HG02852 (cell line): ENCODE results near the gene GSKIP.
"Not testable (repeated sequence)": the region's sequence is repeated elsewhere in the genome, so short reads cannot be mapped to it uniquely, and the experiment has no call there.

Experiments
- ATAC-seq: cut with Tn5 transposase; IDR thresholded peaks from one replicate; pipeline ENCODE4 v1.9.1; 2021; ENCODE audit warnings: mild to moderate bottlenecking, moderate library complexity; ENCODE audit not compliant: unreplicated experiment

The GSKIP gene, protein sequence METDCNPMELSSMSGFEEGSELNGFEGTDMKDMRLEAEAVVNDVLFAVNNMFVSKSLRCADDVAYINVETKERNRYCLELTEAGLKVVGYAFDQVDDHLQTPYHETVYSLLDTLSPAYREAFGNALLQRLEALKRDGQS

DNA sequence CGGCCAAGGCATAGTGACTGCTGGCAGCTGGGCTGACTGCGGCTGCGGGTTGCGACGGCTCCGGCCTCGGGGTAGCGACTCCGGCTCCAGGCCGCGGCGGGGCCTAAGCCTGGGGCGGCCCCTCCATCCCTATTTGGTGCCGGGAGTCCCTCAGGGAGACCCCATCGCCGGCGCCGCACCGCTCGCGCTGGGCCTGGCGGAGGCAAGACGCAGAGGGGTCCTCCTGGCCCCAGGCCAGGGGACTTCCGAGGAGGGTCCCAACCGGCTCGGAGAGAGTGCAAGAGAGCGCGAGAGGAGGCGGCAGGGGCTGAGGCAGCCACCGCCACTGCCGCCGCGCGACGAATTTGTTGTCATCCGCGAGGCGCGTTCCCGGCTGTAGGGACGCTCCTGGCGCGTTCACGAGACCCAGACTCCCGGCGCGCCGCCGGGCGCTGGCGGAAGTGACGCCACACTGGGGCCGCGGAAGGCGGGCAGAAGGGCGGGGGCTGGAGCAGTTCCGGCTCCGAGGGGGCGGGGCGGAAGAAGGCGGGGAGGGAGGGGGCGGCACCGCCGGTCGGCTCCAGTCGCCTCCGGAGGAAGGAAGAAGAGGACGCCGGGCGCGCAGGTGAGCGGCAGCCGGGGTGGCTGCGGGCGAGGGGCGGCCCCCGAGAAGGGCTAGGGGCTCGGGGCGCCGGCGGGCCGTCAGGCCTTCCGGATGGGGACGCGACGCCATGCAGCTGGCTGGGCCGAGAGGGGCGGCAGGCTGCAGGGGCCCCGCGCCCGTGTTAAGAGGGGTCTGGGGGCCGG, at the start of gene GSKIP, which contains the start of gene ATG2B:
GSKIP (plus strand) TSS at position 562 of the 786 bp plus-strand sequence. CDS start 18,722 bp downstream, outside the sequence.
ATG2B (minus strand) TSS at position 377 of the 786 bp plus-strand sequence; CDS start at position 12, 365 bp downstream.
- peak; percentile 66 for ATAC-seq

DNA sequence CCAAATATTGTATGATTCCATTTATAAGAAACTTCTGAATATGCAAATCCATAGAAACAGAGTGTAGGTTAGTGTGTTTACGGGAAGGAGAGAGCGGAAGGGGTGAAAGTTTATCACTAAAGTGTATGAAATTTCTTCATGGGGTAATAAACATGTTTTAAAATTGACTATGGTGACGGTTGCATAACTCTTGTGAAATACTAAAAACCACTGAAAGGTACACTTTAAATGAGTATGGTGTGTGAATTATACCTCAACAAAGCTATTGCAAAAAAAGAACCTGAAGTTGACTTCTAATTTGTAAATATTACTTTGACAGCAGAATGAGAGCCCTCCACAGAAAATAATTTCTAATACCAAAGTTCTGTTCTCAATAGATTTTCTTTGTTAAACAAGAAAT, 47.2 kb upstream of the GSKIP start:
- no peak for ATAC-seq

DNA sequence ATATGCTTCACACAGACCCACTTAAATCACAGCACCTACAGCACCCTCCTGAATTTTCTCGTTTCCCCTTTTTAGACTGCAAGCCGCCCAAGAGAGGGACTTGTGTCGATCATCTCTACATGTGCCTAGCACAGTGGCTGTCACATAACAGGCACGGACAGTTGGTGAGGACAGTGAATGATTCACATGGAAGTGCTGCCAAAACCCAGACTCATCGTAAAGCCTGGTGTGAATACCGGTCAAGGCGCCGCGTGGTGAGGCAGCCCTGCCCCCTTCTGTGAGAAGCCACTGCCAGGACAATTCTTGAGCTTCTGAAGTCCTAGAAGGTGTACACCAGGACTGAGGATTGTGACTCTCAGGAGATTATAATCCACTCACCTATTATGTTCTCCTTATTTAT, 44.5 kb upstream of the GSKIP start:
- no peak for ATAC-seq

DNA sequence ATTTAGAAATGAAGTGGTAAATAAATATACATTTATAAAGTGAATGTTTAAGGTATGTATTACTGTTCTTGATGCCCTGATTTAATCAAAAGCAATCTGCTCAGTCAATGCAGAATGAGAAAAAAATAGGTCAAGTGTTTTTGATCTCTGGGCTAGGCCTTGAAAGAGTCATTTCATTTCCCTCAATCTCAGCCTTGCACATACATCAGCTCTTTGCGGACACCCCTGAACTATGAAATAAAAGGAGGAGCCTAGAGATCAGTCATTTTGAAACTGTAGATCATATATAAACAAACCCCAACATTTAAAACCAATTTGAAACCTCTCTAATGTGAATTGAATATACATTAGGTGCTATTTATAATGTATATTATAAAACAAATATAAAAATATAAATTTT, 42.7 kb upstream of the GSKIP start:
- no peak for ATAC-seq

DNA sequence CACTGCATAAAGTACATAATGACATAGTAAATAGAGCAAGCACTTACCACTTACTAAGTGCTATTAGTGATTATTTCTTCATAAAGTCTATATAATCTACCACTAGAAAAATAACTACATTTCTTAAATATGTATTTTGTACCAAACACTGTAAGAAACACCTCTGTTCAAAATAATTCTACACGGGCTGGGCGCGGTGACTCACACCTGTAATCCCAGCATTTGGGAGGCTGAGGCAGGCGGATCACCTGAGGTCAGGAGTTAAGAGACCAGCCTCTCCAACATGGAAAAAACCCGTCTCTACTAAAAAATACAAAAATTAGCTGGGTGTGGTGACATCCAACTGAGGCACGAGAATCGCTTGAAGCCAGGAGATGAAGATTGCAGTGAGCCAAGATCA, 39.1 kb upstream of the GSKIP start:
- ATAC-seq = no peak

DNA sequence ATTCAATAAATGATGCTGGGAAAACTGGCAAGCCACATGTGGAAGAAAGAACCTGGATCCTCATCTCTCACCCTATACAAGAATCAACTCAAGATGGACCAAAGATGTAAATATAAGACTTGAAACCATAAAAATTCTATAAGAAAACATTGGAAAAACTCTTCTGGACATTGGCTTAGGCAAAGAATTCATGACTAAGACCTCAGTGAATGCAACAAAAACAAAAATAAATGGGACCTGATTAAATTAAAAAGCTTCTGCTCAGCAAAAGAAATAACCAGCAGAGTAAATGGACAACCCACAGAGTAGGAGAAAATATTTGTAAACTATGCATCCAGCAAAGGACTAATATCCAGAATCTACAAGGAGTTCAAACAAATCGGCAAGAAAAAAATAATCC, 24.8 kb upstream of the GSKIP start:
- no peak for ATAC-seq

DNA sequence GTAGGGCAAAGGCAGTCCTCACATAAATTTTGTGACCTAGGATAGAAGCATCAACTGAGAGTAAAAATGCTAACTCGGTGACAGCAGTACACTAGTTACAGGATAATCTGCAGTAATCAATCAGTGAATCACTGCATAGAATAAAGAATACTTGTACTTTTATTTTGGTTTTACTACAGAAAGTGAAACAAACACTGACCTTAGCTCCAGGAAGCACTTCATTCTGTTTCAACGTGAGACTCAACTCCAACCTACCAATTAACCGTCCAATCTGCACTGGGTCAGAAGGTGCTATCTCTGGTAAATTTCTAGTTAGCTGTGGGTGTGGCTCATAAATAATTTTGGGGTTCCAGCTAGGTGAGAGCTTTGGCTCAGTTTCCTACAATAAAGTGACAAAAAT, 22.0 kb upstream of the GSKIP start:
- no peak for ATAC-seq

DNA sequence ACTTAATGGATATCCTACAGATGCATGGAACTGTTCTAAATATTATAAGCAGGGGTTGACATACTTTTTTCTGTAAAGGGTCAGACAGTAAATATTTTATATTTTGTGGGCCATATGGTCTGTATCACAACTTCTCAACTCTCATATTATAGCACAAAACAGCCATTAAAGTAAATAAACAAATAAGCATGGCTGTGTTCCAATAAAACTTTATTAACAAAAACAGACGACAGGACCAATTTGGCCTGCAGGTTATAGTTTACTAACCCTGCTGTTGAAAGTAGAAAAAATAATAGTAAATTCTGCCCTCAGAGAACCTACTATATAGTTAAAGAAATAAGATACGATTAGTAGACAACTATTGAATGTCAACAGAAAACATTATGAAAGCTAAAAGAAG, 17.7 kb upstream of the GSKIP start:
- no peak for ATAC-seq

DNA sequence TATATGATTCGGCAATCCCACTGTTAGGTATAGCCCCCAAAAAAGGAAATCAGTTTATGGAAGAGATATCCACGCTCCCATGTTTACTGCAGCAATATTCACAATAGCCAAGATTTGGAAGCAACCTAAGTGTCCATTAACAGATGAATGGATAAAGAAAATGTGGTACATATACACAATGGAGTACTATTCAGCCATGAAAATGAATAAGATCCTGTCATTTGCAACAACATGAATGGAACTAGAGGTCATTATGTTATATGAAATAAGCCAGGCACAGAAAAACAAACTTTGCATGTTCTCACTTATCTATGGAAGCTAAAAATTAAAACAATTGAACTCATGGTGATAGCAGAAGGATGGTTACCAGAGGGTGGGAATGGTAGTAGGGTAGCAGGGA, 15.4 kb upstream of the GSKIP start:
- not testable (repeated sequence) for ATAC-seq

DNA sequence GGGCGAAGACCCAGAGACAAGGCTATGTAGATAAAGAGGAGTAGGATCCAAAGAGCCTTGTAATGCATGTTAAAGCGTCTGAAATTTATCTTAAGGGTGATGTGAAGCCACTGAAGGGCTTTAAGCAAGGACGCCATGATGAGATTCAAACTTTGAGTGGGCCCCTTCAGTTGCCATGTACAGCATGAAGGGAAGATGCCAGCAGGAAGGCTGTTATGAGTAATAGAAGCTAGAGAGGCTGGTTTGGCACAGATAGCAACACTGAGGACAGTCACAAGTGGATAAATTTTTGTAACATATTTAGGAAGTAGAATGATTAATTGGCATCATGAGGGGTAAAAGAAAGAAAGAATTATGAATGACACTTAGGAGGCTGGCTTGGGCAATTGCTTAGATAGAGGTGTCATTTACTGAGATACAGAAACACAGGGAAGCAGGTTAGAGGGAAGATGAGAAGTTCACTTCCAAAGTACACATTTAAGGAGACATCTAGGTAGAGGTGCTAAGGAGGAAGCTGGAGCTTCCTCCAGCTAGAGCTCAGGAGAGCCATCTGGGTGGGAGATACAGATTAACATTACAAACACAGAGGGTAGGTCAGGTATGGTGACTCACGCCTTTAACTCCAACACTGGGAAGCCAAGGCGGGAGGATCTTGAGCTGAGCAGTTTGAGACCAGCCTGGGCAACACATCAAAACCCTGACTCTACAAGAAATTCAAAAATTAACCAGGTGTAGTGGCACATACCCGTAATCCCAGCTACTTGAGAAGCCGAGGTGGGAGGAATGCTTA, 13.8 kb upstream of the GSKIP start:
- ATAC-seq = no peak

DNA sequence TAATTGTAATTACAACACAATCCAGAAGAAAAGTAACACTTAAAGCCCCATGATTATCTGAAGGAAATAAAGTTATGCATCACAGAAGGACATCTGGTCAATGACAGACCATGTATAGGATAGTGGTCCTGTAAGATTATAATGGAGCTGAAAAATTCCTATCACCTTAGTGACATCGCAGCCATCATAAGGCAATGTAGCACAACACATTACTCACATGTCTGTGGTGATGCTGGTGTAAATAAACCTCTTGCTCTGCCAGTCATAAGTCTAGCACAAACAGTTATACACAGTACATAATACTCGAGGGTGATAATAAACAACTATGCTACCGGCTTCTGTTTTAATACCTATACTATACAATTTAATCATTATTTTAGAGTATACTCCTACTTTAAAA, 11.3 kb upstream of the GSKIP start:
- ATAC-seq = no peak

DNA sequence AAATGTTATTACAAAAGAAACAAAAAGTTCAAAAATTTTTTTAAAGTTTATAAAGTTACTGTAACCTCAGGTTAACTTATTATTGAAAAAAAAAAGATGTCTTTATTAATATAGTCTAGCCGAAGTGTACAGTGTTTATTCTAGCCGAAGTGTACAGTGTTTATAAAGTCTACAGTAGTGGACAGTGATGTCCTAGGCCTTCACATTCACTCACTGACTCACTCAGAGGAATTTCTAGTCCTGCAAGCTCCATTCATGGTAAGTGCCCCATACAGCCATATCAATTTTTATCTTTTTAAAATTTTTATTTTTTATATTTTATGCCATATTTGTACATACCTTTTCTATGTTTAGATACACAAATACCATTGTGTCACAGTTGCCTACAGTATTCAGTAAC, 10.6 kb upstream of the GSKIP start:
- ATAC-seq = no peak

DNA sequence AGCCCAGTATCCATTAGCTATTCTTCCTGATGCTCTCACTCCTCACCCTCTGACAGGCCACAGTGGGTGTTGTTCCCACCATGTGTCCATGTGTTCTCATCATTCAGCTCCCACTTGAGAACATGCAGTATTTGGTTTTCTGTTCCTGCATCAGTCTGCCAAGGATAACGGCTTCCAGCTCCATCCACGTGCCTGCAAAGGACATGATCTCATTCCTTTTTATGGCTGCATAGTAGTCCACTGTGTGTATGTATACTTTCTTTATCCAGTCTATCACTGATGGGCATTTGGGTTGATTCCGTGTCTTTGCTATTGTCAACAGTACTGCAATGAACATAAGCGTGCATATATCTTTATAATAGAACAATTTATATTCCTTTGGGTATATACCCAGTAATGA, 9.1 kb upstream of the GSKIP start:
- no peak for ATAC-seq

DNA sequence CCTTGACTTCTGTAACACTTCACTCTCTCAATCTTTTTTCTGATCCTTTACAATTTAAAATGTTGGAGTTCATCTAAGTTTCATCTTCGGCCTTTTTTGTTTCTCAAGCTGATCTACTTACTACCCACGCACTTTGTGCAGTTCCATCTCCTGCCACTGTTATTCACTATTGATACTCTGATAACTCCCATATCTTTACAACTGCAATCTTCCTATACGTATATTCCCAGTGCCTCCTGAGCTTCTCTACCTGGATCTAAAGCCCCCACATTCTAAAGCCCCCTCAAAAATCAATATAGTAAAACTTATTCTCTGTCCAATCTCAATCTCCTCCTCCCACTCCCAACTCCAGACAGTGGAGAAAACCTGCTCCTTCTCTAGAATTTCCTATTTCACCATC, 6.1 kb upstream of the GSKIP start:
- no peak for ATAC-seq

DNA sequence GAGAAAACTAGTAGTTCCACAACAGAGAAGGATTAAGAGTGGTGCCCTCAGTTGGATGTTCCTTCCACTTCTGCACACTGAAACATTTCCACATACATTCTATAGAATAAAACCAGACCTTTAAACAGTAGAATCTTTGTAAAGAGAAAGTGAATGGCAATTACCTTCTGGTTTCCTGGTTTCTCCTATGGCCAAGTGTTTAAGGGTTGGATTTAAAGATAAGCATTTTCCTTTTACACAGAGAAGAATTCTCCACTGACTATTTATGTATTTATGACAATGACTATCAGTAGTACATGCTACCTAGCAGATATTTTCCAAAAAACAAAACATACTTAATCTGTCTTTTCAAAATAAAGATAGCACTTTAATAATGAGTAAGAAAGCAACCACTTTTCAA, 3.4 kb upstream of the GSKIP start:
- ATAC-seq = no peak

DNA sequence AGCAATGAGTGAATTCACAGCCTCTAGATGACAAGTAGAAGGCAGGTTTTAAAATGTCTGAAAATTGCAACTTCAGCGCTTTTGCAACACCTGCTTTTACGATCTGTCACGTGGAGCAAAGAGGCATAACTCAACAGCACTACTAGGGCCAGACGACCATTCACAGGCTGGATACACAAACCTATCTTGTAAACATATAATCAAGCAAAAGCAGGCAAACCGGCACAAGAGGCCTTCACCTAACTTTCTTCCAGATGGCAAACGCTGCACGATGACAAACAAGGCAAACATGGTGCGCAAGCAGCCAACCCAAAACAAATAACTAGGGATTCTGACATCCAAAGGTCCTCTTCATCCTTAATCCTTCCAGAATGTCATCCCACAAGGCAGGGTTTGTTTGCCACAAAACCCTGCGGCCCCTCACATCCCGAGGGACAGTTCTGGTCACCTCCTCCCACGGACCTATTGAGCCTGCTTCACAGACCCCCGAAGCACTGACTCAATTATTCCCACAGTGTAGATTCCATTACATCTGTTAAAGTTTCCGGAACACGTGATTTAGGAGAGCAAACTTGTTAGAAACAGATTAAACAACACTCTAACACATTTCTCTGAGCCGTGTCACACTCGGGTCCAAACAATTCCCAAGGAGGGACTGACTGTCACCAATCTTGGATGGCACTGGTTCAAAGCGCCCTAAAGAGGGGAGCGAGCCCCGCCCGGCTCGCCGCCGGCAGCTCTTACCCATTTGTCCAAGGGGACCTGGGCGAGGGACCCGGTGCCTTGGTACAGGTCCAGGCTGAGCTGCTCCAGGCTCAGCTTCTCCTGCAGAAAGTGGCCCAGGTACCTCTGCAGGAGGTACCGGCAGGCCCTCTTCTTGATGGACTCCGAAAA, 1.0 kb upstream of the GSKIP start:
- ATAC-seq = peak; percentile 16

DNA sequence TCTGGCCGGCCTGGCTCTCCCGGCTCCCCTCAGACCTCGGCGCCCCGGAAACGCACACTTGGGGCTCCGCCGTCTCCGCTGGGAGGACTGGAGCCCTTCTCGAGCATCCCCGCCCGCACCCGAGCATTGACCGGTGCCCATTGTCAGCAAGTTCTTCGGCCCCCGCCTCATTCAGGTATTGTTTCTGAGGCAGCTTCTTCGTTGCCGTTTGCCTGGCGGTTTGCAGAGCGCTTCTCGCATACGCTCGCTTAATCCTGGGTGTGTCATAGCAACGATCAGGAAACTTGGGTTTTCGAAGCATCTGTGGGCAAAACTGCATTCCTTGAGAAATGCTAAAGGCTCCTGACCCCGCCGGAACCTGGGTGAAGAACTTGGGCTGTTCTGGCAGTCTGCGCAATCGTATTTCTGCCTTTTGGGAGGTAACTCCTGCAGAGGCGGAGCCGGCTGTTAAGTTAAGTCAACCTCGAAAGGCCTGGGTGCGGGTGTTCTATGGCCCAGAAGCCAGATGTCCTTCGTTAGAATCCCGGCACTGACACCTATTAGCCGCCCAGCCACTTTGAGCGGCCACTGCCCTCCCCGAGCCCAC, 518 bp downstream of the GSKIP start:
- ATAC-seq = peak; percentile 32

DNA sequence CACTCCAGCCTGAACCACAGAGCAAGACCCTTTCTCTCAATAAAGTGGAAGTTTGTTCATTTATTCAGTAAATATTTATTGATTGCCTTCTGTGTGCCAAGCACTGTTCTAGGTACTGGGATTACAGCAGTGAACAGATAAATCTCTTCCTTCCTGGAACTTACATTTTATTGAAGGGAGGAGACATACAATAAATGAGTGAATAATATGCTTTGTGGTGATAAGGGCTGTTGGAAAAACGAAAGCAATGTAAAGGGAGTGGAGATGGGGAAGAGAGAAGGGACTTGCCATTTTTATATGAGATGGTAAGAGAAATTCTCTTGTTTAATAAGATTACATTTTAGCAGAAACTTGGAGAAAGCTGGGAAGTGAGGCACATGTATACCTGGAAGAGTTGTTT, 1.6 kb downstream of the GSKIP start:
- no peak for ATAC-seq

DNA sequence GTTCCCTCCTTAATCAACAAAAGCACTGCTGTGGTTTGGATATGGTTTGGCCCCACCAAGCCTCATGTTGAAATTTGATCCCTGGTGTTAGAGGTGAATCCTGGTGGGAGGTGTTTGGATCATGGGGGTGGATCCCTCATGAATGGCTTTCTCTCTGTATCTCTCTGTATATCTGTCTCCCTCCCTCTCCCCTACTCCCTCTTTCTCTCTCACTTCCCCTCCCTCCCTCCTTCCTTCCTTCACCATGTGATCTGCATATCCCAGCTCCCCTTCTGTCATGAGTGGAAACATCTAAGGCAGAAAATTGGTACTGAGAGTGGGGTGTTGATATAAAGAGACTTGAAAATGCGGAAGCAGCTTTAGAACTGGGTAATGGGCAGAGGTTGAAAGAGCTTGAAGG, 5.2 kb downstream of the GSKIP start:
- ATAC-seq = no peak

DNA sequence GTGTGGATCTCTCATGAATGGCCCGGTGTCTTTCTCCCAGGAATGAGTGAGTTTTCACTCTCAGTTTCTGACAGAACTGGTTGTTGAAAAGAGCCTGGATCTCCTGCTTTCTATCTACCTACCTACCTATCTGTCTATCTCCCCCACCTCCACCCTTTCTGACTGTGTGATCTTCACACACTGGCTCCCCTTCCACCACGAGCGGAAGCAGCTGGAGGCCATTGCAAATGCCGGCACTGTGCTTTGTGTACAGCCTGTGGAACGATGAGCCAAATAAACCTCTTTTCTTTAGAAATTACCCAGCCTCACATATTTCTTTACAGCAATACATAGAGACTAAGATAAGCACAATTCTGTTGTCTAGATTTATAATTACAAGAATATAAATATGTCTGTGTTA, 7.2 kb downstream of the GSKIP start:
- ATAC-seq = no peak

DNA sequence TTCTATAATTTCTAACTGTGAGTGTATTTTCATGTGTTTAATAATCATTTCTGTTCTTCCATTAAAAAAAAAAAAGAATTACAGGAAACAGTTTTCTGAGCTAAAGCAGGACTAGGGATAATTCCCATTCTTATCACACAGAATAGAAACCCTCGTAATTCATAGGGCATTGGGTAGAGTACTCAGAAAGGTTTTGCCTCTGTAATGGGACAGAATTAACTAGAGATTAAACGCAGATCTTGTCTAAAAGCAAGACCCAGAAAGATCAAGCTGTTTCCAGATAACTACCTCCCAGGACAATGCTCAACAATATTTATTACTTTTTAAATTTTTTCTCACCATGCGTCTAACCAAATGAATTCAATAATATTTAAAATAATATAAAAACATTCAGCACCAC, 10.2 kb downstream of the GSKIP start:
- ATAC-seq = no peak
